Mononuclear cell (primary cell): Measurements from ENCODE around the gene GGA3. TPM values are rescaled to one million over a fixed set of nuclear protein-coding genes. Genes with fewer than 3 reads are reported as not detected.
A peak's percentile ranks its signal among the peaks of the same experiment; 100 is the strongest.
"Not testable (repeated sequence)": the region's sequence is repeated elsewhere in the genome, so short reads cannot be mapped to it uniquely, and the experiment has no call there.

Source experiments
- H3K27me3 ChIP-seq: 2 replicates; pipeline ENCODE4 v1.6.0; 2011; ENCODE audit warnings: low read length, control low read depth; ENCODE audit not compliant: insufficient read depth
- H3K4me1 ChIP-seq: 2 replicates; pipeline ENCODE4 v1.5.1; 2011; ENCODE audit warnings: mild to moderate bottlenecking, low read length, control low read depth; ENCODE audit not compliant: insufficient read depth
- H3K4me3 ChIP-seq: 2 replicates; pipeline ENCODE4 v1.5.1; 2011; ENCODE audit warnings: mild to moderate bottlenecking, low read length, moderate library complexity
- H3K9me3 ChIP-seq: 2 replicates; pipeline ENCODE4 v1.5.1; 2011; ENCODE audit warnings: low read depth, mild to moderate bottlenecking, control low read depth, low read length
- total RNA-seq: library from RNA; depleted of rRNA; stranded (reverse); fragments of >200 nt; gene quantifications from one replicate; pipeline ENCODE4 v1.2.3, GENCODE V29; 2012

GGA3 gene, protein sequence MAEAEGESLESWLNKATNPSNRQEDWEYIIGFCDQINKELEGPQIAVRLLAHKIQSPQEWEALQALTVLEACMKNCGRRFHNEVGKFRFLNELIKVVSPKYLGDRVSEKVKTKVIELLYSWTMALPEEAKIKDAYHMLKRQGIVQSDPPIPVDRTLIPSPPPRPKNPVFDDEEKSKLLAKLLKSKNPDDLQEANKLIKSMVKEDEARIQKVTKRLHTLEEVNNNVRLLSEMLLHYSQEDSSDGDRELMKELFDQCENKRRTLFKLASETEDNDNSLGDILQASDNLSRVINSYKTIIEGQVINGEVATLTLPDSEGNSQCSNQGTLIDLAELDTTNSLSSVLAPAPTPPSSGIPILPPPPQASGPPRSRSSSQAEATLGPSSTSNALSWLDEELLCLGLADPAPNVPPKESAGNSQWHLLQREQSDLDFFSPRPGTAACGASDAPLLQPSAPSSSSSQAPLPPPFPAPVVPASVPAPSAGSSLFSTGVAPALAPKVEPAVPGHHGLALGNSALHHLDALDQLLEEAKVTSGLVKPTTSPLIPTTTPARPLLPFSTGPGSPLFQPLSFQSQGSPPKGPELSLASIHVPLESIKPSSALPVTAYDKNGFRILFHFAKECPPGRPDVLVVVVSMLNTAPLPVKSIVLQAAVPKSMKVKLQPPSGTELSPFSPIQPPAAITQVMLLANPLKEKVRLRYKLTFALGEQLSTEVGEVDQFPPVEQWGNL
- 36.9 TPM for total RNA-seq

DNA sequence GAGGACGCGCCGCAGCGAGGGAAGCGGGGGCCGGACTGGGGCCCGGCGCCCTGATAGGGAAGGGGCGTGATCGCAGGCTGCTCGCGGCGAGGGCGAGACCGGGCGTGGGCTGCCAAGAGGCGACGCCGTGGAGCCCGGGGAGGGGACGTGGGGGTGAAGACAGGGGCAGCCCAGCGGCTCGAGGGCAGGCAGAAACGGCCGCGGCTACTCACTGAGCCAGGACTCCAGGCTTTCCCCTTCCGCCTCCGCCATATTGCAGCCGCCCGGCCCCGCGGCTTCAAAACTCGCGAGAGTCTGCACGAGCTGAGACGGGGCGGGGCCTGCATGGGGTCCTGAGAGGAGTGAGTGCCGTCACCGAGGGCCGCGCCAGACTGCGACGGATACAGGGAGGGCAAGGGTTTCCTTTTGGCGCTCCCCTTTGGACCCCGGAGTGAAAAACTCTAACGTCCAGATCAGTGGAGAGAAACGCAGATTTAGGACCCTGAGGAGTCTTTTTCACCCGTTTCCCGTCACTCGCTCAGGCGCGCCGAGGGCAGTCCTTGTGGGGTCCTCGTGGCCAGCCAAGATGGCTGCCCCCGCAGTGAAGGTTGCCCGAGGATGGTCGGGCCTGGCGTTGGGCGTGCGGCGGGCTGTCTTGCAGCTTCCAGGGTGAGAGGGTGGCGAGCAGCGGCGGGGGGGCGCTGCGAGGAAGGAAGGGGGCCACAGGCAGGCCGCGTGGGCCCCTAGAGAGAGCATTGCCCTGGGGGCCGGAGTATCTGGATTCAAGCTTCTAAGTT lies at the start of gene GGA3, which contains the start of gene MRPS7:
Gene GGA3 (minus strand): TSS at position 271 of the 776 bp plus-strand sequence. CDS start 19 bp downstream, at position 252.
Gene MRPS7 (plus strand): TSS at position 544 of the 776 bp plus-strand sequence. CDS start 22 bp downstream, at position 566.
- Histone ChIP-seq H3K27me3 (no peaks in the 10 kb centered on the region), H3K9me3 (no peaks in the 10 kb centered on the region), H3K4me3 (peak within 1 kb of the TSS; percentile 94), H3K4me1 (peaks cover 54% of the 10 kb centered on the region)

DNA sequence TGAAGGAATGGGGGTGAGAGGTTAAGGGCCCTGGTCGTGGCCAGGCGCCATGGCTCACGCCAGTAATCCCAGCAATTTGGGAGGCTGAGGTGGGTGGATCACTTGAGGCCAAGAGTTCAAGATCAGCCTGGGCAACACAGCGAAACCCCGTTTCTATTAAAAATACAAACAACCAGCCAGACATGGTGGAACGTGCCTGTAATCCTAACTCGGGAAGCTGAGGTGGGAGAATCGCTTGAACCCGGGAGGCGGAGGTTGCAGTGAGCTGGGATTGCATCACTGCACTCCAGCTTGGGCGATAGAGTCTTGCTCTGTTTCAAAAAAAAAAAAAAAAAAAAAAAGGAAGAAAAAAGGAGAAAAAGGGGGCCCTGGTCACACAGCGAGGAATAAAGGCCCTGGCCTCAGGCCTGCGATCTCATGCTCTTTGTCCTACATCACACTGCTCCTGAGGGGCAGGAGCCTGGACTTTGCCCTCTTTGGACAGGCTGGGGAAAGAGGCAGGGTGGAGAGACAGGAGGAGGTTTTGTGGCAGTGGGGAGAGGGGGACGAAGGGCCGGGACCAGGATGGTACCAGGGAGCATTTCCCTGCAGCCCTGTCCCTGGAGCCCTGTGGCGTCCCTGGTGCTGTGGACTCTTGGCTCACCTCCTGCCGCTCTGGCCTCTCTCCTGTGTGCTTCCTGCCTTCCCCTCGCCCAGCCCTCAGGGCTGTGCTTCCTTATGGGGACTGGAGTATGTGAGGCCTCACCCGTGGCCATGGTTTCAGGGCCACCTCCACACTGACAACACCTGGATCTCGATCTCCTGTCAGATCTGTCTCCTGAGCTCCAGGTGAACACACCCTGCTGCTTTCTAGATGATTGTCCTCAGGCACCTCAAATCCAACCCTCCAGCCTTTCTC lies 47.6 kb upstream of the GGA3 start:
- Histone ChIP-seq H3K4me3 (no peak overlapping the region), H3K9me3 (no peaks in the 10 kb centered on the region), H3K27me3 (no peaks in the 10 kb centered on the region), H3K4me1 (peaks cover 85% of the 10 kb centered on the region)

DNA sequence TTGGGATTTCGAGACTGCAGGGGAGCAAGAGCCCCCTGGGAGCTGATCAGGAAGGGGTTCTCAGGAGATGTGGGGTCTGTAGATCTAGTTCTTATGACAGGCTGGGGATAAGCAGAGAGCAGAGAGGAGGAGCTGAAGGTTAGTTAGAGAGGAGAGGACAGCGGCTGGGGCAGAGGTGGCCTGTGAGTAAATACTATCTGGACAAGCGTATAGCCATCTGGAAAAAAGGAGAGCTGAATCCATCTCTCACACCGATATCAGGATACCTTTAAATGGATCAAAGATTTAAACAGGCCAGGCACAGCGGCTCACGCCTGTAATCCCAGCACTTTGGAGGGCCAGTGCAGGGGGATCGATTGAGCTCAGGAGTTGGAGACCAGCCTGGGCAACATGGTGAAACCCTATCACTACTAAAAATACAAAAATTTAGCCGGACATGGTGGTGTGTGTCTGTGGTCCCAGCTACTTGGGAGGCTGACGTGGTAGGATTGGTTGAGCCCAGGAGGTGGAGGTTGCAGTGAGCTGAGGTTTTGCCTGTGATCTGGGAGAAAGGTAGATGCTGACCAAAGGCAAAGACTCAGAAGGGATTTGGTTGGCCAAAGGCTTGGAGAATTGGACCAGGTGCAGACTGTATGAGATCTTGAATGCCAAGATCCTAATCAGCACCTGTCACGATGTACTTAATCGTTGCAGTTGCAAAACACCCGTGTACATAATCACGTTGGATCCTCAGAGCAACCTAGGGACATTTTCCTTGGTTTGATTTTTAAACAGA lies 46.7 kb upstream of the GGA3 start:
- H3K9me3 ChIP-seq: no peaks in the 10 kb centered on the region
- H3K27me3 ChIP-seq: no peaks in the 10 kb centered on the region
- H3K4me3 ChIP-seq: no peak overlapping the region
- peaks cover 76% of the 10 kb centered on the region for H3K4me1 ChIP-seq

DNA sequence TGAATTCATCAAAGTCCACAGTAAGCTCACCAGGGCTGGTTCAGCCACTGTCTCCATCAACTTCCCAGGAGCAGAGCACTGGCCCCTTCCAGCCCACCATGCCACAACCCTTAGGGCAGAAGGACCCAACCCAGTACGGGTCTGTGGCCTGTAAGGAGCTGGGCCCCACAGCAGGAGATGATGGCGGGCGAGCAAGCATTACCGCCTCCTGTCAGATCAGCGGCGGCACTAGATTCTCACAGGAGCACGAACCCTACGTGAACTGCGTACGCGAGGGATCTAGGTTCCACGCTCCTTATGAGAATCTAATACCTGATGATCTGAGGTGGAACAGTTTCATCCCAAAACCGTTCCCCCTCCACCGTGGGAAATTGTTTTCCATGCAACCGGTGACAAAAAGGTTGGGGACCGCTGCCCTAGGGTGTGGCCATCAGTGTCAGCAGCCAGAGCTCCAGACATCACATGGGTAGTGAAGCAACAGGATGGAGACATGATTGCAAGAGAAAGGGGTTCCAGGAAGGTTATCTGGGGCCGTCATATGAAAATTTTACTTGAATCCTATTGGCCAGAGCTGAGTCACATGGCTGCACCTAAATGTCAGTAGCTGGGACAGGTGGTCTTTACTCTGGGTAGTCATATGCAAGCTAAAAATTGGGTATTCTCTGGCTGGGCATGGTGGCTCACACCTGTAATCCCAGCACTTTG lies 40.2 kb upstream of the GGA3 start:
- H3K4me3 ChIP-seq: no peak overlapping the region
- peaks cover 71% of the 10 kb centered on the region for H3K4me1 ChIP-seq
- no peaks in the 10 kb centered on the region for H3K9me3 ChIP-seq
- no peaks in the 10 kb centered on the region for H3K27me3 ChIP-seq

DNA sequence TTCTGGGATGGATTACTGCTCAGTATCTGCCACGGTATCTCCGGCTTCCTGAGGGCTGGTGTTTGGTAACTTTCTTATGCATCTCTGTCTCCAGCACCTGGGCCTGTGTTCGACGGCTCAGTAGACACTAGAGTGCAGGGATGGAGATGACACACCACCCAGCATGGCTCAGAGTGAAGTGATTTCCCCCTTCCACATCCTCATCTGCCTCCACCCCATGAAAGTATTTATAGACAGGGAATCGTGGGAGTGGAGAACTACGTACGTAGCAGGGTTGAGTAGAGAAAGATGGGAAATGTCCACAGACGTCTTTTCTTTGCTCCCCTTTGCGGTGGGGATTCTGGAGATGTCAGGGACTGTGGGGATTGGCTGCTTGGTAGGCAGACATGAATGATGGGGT lies 39.6 kb upstream of the GGA3 start:
- H3K4me3 ChIP-seq: no peak overlapping the region
- H3K4me1 ChIP-seq: peaks cover 71% of the 10 kb centered on the region
- no peaks in the 10 kb centered on the region for H3K9me3 ChIP-seq
- H3K27me3 ChIP-seq: no peaks in the 10 kb centered on the region

DNA sequence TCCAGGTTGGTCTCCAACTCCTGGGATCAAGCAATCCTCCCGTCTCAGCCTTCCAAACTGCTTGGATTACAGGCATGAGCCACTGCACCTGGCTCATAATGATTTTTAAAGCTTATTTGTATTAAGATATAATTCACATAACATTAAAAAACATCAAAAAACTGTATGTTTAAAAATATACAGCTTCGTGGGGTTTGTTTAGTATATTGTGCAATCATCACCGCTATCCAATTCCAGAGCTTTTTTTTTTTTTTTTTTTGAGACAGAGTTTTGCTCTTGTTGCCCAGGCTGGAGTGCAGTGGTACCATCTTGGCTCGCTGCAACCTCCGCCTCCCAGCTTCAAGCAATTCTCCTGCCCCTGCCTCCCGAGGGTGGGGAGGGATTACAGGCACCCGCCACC lies 38.9 kb upstream of the GGA3 start:
- peaks cover 72% of the 10 kb centered on the region for H3K4me1 ChIP-seq
- H3K9me3 ChIP-seq: no peaks in the 10 kb centered on the region
- no peaks in the 10 kb centered on the region for H3K27me3 ChIP-seq
- no peak overlapping the region for H3K4me3 ChIP-seq

DNA sequence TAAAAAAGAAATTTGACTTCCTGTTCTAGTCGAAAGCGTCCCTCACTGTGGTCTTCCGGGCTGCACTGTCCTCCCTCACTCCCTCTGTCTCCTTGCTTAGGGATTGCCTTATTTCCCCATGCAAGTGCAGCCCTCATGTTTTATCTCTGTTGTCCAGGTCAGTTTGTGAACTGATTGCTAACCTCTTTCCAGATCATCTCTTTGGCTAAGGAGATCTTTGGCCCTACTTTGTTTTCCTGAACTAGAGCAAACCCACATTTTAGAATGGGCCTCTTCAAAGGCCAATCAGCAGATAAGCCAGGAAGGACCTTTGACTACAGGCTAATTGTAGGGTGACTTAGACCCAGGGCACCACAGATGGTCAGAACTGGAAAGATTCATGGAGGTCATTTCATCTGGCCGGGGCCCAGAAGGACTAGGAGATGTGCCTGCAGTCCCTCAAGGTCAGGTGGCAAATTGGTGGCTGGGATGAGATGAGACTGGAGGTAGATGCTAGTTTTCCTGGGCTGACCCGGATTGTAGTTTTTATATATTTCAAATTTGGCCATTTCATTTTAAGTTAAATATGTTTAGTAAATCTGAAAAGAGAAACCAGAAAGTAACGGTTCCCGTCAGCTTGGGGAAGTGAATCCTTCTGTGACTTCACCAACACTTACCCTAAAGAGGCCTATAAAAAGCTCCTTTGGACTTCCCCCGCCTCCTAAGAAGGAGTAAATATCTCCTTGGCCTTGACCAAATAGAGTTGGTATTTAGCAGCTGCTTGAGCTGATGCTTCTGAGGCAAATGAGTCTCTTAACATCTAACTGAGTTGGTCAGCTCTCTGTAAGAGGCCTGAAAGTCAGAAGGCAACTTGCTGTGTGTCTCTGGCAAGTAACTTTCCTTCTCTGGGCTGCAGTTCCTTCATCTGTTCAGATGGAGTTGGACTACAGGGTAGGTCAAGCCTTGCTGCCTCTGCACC lies 34.1 kb upstream of the GGA3 start:
- H3K27me3 ChIP-seq: no peaks in the 10 kb centered on the region
- peaks cover 87% of the 10 kb centered on the region for H3K4me1 ChIP-seq
- H3K9me3 ChIP-seq: no peaks in the 10 kb centered on the region
- no peak overlapping the region for H3K4me3 ChIP-seq

DNA sequence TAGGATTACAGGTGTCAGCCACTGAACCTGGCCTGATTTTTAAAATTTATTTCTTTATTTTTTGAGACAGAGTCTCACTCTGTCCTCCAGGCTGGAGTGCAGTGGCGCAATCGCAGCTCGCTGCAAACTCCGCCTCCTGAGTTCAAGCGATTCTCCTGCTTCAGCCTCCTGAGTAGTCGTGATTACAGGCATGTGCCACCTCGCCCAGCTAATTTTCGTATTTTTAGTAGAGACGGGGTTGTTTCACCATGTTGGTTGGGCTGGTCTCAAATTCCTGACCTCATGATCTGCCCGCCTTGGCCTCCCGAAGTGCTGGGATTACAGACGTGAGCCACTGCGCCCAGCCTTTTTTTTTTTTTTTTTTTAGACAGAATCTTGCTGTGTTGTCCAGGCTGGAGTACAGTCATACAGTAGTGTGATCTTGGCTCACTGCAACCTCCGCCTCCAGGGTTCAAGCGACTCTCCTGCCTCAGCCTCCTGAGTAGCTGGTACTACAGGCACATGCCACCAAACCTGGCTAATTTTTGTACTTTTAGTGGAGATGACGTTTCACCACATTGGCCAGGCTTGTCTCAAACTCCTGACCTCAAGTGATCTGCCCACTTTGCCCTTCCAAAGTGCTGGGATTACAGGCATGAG lies 31.5 kb upstream of the GGA3 start:
- H3K9me3 ChIP-seq, H3K27me3 ChIP-seq, H3K4me3 ChIP-seq: not testable (repeated sequence)
- peaks cover 81% of the 10 kb centered on the region for H3K4me1 ChIP-seq

DNA sequence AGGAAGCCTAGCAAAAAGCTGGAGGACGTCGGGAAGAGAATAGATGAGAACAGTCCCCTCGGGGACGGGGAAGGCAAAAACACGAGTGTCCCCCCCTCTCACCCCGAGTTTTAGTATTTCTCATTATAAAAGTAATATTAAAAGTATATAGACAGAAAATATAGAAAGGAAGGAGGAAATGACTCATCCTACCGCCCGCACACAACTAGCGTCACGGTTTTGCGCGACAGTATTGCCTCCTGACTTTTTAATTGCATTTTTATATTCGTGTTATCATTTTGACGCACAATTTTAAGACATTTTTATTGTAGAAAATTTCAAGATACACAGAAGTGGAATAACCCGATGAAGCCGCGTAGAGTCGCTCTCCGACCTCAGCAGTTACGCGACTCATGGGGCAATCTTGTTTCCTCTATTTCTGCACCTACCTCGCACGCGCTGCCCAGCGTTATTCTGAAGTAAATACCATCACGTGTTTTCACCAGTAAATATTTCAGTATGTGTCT lies 28.5 kb upstream of the GGA3 start:
- H3K27me3 ChIP-seq: no peaks in the 10 kb centered on the region
- peaks cover 59% of the 10 kb centered on the region for H3K4me1 ChIP-seq
- no peaks in the 10 kb centered on the region for H3K9me3 ChIP-seq
- peak overlapping the region; percentile 72 for H3K4me3 ChIP-seq

DNA sequence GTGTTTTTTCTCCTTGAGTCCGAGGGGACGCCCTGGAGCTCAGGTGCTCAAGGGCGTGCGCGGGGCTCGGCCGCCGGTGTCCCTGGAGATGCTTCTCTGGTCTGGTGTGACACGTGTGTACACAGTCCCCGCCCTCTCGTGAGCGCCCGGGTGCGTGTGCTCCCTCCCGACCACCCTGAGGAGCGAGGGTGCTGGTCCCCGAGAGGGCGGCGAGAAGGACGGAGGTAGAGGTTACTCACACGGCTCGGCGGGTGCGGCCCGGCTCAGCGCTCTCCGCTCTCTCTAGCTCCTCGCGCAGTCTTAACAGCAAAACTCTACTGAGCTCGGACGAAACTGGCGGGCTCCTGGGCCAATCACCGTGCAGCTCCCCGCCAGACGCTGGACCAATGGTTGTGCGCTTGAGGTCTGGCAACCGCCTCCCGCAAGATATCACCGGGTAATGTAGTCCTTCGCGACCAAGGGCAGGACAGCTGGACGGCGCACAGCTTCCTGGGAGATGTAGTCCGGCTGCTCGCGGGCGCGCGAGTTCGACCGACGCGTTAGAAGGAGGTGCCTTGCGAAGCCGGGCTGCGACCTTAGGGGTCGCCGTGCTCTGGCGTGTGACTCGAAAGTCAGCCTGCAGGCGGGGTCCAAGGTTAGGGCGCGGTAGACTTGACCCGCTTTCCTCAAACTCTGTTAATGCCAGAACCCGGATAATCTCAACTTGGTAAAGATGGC lies 27.9 kb upstream of the GGA3 start, which contains the start of gene SLC25A19:
Gene SLC25A19 (minus strand): TSS at position 319 of the 717 bp plus-strand sequence. CDS start 2,669 bp downstream, outside the sequence.
- Histone ChIP-seq H3K27me3 (no peaks in the 10 kb centered on the region), H3K4me1 (peaks cover 52% of the 10 kb centered on the region), H3K4me3 (peak within 1 kb of the TSS; percentile 72), H3K9me3 (no peaks in the 10 kb centered on the region)

DNA sequence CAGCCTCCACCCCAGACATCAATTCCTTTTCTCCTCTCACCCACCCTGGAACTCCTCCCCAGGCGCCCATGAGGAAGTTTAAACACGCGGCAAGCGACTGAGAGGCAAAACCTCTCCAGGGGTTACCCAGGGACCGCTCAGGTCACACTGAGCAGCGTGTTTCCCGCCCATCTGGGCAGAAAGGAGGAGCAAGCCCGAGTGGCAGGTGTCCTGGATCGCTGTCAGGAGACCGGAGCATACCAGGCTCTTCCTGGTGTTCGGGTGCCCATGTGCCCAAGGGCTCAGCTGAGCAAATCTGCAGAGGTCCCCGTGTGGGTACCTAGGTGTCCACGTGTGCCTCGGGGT lies 27.3 kb upstream of the GGA3 start:
- Histone ChIP-seq H3K4me3 (peak overlapping the region; percentile 72), H3K4me1 (peaks cover 47% of the 10 kb centered on the region)

More for the DNA sequence above, 27.3 kb upstream of the GGA3 start:
- Histone ChIP-seq H3K27me3 (no peaks in the 10 kb centered on the region), H3K9me3 (no peaks in the 10 kb centered on the region)
